HepG2 (cell line): Measurements from ENCODE around the gene C1GALT1. TPM values are rescaled to one million over a fixed set of nuclear protein-coding genes. Genes with fewer than 3 reads are reported as not detected.

ENCODE experiments used
- ARNTL ChIP-seq: sonication (generic); formaldehyde crosslinking; IDR thresholded peaks from 2 replicates; pipeline ENCODE4 v1.4.0; 2020; ENCODE audit warnings: mild to moderate bottlenecking, missing genetic modification reagents
- BRD4 ChIP-seq: sonication (generic); formaldehyde crosslinking; IDR thresholded peaks from 2 replicates; pipeline ENCODE4 v1.4.0; 2020; ENCODE audit warnings: missing genetic modification reagents
- FOSL2 ChIP-seq: sonication (generic); formaldehyde crosslinking; IDR thresholded peaks from 2 replicates; pipeline ENCODE4 v1.4.0; 2020; ENCODE audit warnings: missing genetic modification reagents
- FOXO1 ChIP-seq: sonication (generic); formaldehyde crosslinking; IDR thresholded peaks from 2 replicates; pipeline ENCODE4 v1.4.0; 2020; ENCODE audit warnings: missing genetic modification reagents
- GTF3A ChIP-seq: sonication (generic); formaldehyde crosslinking; conservative IDR thresholded peaks from 2 replicates; pipeline ENCODE4 v1.4.0; 2020; ENCODE audit warnings: mild to moderate bottlenecking, missing genetic modification reagents
- HOXD1 ChIP-seq: sonication (generic); formaldehyde crosslinking; IDR thresholded peaks from 2 replicates; pipeline ENCODE4 v1.5.0; 2020; ENCODE audit warnings: missing genetic modification reagents
- KLF12 ChIP-seq: sonication (generic); formaldehyde crosslinking; IDR thresholded peaks from 2 replicates; pipeline ENCODE4 v1.4.0; 2020; ENCODE audit warnings: missing genetic modification reagents, borderline replicate concordance
- LCORL ChIP-seq, 2 experiments: fragments of 450-650 bp in 1 of 2; sonication (generic) in 1 of 2; formaldehyde crosslinking in 1 of 2; IDR thresholded peaks; 2 replicates each; pipeline versions ENCODE4 v1.5.0 to v1.6.1; 2017 to 2020; ENCODE audit warnings: antibody characterized with exemption in 1 of 2, missing genetic modification reagents in 1 of 2
- SMARCE1 ChIP-seq: fragments of 450-650 bp; IDR thresholded peaks from 2 replicates; pipeline ENCODE4 v1.6.1; 2017; ENCODE audit warnings: borderline replicate concordance
- TCF12 ChIP-seq, 2 experiments: fragments of 450-650 bp in 1 of 2; sonication (generic) in 1 of 2; formaldehyde crosslinking in 1 of 2; IDR thresholded peaks; 2 replicates each; pipeline versions ENCODE4 v1.6.1 to v1.8.0; 2017 to 2022; ENCODE audit warnings: antibody characterized with exemption in 1 of 2, mild to moderate bottlenecking in 1 of 2, missing genetic modification reagents in 1 of 2, moderate library complexity in 1 of 2
- ZNF10 ChIP-seq: sonication (generic); formaldehyde crosslinking; IDR thresholded peaks from 2 replicates; pipeline ENCODE4 v1.4.0; 2020; ENCODE audit warnings: mild to moderate bottlenecking, low read depth, missing genetic modification reagents, borderline replicate concordance
- ZNF333 ChIP-seq: sonication (generic); formaldehyde crosslinking; IDR thresholded peaks from 2 replicates; pipeline ENCODE4 v1.4.0; 2020; ENCODE audit warnings: mild to moderate bottlenecking, missing genetic modification reagents, borderline replicate concordance
- ZNF619 ChIP-seq: sonication (generic); formaldehyde crosslinking; IDR thresholded peaks from 2 replicates; pipeline ENCODE4 v1.4.0; 2020; ENCODE audit warnings: mild to moderate bottlenecking, missing genetic modification reagents
- polyA plus RNA-seq, 8 experiments: library from polyadenylated mRNA; depleted of rRNA in 3 of 8; stranded (reverse) in 7 of 8; unstranded in 1 of 8; fragments of >200 nt; fragmentation: Illumina TruSeq in 4 of 8; extraction: Trizol in 4 of 8; gene quantifications; 2 replicates each; pipeline versions ENCODE4 v1.2.1 to v1.2.3, GENCODE V29; 2011 to 2016; ENCODE audit warnings: low read depth in 4 of 8, missing spikeins in 1 of 8, mixed read lengths in 1 of 8; ENCODE audit not compliant: insufficient read depth in 1 of 8
- total RNA-seq, 5 experiments: library from RNA; depleted of rRNA; stranded (reverse); fragments of >200 nt; fragmentation: Illumina TruSeq; extraction: Trizol; gene quantifications; 2 replicates each; pipeline ENCODE4 v1.2.3, GENCODE V29; 2016; ENCODE audit warnings: low read depth in 1 of 5
- TF ChIP-seq, protein P1 (sequence below): sonication (generic); formaldehyde crosslinking; IDR thresholded peaks from 2 replicates; pipeline ENCODE4 v1.4.0; 2020; ENCODE audit warnings: missing genetic modification reagents
- TF ChIP-seq, protein P2 (sequence below): sonication (generic); formaldehyde crosslinking; IDR thresholded peaks from 2 replicates; pipeline ENCODE4 v1.4.0; 2020; ENCODE audit warnings: missing genetic modification reagents, borderline replicate concordance
- TF ChIP-seq, protein P3 (sequence below): sonication (generic); formaldehyde crosslinking; IDR thresholded peaks from 2 replicates; pipeline ENCODE4 v1.4.0; 2020; ENCODE audit warnings: missing genetic modification reagents
- TF ChIP-seq, protein P4 (sequence below): sonication (generic); formaldehyde crosslinking; IDR thresholded peaks from 2 replicates; pipeline ENCODE4 v1.5.1; 2020; ENCODE audit warnings: missing genetic modification reagents, mild to moderate bottlenecking, borderline replicate concordance

The C1GALT1 gene
- total and polyA plus RNA-seq, 2 of the 13 experiments (the other 11 are each of a cell fraction or from before 2014, with no cell fraction given) = 57.1 to 65.9 TPM

DNA sequence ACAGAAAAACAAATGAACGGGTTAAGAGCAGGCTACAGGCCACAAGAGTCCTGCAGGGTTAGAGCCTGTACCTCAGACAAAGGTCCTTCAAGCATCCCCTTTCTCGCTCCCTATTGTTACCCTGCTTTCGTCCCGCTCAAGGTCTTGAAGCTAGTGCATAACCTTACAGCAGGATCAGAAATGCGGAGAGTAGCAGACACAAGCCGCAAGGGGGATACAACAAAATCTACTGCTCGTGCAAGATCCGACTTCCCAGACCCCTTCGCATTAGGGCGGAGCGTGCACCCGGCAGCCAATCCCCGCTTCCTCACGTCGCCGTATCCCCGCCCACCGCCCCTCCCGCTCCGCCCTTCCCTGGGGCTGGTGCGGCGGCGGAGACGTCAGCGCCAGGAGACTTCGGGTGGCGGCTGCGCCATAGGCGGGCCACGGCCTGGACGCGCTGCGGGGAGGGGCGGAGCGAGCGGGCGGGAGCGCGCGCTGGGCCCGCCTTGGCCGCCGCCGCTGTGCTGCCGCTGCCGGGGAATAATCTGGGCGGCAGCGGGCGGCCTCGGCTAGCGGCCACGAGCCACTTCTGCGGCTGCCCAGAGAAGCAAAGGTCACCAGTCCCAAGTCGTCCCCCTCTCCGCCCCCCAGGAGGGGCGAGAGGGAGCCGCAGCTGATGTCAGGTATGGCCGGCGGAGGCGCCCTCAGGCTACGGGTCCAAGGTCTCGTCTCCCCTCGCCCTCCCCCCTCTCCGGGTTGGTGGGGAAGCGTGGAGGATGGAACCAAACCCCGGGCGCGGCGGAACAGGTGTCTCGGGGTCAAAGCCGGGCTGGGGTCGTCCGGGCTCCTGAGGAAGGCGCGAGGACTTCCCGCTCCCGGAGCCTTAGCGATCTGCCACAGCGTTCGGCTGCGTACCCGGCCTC is at the start of gene C1GALT1 (continued):
- TF ChIP-seq, protein P1, sequence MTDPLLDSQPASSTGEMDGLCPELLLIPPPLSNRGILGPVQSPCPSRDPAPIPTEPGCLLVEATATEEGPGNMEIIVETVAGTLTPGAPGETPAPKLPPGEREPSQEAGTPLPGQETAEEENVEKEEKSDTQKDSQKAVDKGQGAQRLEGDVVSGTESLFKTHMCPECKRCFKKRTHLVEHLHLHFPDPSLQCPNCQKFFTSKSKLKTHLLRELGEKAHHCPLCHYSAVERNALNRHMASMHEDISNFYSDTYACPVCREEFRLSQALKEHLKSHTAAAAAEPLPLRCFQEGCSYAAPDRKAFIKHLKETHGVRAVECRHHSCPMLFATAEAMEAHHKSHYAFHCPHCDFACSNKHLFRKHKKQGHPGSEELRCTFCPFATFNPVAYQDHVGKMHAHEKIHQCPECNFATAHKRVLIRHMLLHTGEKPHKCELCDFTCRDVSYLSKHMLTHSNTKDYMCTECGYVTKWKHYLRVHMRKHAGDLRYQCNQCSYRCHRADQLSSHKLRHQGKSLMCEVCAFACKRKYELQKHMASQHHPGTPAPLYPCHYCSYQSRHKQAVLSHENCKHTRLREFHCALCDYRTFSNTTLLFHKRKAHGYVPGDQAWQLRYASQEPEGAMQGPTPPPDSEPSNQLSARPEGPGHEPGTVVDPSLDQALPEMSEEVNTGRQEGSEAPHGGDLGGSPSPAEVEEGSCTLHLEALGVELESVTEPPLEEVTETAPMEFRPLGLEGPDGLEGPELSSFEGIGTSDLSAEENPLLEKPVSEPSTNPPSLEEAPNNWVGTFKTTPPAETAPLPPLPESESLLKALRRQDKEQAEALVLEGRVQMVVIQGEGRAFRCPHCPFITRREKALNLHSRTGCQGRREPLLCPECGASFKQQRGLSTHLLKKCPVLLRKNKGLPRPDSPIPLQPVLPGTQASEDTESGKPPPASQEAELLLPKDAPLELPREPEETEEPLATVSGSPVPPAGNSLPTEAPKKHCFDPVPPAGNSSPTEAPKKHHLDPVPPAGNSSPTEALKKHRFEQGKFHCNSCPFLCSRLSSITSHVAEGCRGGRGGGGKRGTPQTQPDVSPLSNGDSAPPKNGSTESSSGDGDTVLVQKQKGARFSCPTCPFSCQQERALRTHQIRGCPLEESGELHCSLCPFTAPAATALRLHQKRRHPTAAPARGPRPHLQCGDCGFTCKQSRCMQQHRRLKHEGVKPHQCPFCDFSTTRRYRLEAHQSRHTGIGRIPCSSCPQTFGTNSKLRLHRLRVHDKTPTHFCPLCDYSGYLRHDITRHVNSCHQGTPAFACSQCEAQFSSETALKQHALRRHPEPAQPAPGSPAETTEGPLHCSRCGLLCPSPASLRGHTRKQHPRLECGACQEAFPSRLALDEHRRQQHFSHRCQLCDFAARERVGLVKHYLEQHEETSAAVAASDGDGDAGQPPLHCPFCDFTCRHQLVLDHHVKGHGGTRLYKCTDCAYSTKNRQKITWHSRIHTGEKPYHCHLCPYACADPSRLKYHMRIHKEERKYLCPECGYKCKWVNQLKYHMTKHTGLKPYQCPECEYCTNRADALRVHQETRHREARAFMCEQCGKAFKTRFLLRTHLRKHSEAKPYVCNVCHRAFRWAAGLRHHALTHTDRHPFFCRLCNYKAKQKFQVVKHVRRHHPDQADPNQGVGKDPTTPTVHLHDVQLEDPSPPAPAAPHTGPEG (CRISPR knock-in tag) = peak; percentile 62; the same call in 1 of the 2 replicates
- TF ChIP-seq ZNF333 (CRISPR knock-in tag) = peak; percentile 40; the same call in 1 of the 2 replicates
- TF ChIP-seq TCF12 (IDR thresholded peaks at IDR 0.05) = no peak
- peak; percentile 67; the same call in 1 of the 2 replicates for TF ChIP-seq TCF12 (CRISPR knock-in tag; IDR thresholded peaks at IDR 0.05)
- TF ChIP-seq FOXO1 = peak; percentile 63; the same call in 1 of the 2 replicates
- TF ChIP-seq GTF3A (CRISPR knock-in tag) = 0 out of 2 replicates have a peak, but pooled peaks have one; percentile 33
- peak; percentile 83 for TF ChIP-seq BRD4 (CRISPR knock-in tag)
- TF ChIP-seq ZNF10 = no peak
- TF ChIP-seq, protein P2, sequence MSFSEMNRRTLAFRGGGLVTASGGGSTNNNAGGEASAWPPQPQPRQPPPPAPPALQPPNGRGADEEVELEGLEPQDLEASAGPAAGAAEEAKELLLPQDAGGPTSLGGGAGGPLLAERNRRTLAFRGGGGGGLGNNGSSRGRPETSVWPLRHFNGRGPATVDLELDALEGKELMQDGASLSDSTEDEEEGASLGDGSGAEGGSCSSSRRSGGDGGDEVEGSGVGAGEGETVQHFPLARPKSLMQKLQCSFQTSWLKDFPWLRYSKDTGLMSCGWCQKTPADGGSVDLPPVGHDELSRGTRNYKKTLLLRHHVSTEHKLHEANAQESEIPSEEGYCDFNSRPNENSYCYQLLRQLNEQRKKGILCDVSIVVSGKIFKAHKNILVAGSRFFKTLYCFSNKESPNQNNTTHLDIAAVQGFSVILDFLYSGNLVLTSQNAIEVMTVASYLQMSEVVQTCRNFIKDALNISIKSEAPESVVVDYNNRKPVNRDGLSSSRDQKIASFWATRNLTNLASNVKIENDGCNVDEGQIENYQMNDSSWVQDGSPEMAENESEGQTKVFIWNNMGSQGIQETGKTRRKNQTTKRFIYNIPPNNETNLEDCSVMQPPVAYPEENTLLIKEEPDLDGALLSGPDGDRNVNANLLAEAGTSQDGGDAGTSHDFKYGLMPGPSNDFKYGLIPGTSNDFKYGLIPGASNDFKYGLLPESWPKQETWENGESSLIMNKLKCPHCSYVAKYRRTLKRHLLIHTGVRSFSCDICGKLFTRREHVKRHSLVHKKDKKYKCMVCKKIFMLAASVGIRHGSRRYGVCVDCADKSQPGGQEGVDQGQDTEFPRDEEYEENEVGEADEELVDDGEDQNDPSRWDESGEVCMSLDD = peak; percentile 60; the same call in 1 of the 2 replicates
- TF ChIP-seq, protein P3, sequence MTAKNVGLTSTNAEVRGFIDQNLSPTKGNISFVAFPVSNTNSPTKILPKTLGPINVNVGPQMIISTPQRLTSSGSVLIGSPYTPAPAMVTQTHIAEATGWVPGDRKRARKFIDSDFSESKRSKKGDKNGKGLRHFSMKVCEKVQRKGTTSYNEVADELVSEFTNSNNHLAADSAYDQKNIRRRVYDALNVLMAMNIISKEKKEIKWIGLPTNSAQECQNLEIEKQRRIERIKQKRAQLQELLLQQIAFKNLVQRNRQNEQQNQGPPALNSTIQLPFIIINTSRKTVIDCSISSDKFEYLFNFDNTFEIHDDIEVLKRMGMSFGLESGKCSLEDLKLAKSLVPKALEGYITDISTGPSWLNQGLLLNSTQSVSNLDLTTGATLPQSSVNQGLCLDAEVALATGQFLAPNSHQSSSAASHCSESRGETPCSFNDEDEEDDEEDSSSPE (CRISPR knock-in tag) = peak; percentile 78
- no peak for TF ChIP-seq KLF12 (CRISPR knock-in tag)
- no peak for TF ChIP-seq LCORL (IDR thresholded peaks at IDR 0.05)
- TF ChIP-seq LCORL (CRISPR knock-in tag; IDR thresholded peaks at IDR 0.05) = peak; percentile 84
- peak; percentile 62; the same call in 1 of the 2 replicates for TF ChIP-seq ARNTL (CRISPR knock-in tag)
- 0 out of 2 replicates have a peak, but pooled peaks have one; percentile 80 for TF ChIP-seq ZNF619 (CRISPR knock-in tag)
- TF ChIP-seq, protein P4, sequence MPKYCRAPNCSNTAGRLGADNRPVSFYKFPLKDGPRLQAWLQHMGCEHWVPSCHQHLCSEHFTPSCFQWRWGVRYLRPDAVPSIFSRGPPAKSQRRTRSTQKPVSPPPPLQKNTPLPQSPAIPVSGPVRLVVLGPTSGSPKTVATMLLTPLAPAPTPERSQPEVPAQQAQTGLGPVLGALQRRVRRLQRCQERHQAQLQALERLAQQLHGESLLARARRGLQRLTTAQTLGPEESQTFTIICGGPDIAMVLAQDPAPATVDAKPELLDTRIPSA (CRISPR knock-in tag) = peak; percentile 88; the same call in 1 of the 2 replicates
- TF ChIP-seq HOXD1 (CRISPR knock-in tag) = 0 out of 2 replicates have a peak, but pooled peaks have one; percentile 29
- TF ChIP-seq SMARCE1 = no peak
- TF ChIP-seq FOSL2 (CRISPR knock-in tag) = peak; percentile 45; the same call in 1 of the 2 replicates
